WI38 (cell line): ENCODE results near the gene BEAN1.

Experiments used
- H3K4me3 ChIP-seq: 2 replicates; pipeline ENCODE4 v1.5.1; 2011; ENCODE audit warnings: low read depth, mild to moderate bottlenecking, control low read depth, low read length
- TF ChIP-seq, protein P1 (sequence below): IDR thresholded peaks from 2 replicates; pipeline ENCODE4 v1.5.1; 2012; ENCODE audit warnings: low read depth, mild to moderate bottlenecking, control low read depth, low read length

The BEAN1 gene

DNA sequence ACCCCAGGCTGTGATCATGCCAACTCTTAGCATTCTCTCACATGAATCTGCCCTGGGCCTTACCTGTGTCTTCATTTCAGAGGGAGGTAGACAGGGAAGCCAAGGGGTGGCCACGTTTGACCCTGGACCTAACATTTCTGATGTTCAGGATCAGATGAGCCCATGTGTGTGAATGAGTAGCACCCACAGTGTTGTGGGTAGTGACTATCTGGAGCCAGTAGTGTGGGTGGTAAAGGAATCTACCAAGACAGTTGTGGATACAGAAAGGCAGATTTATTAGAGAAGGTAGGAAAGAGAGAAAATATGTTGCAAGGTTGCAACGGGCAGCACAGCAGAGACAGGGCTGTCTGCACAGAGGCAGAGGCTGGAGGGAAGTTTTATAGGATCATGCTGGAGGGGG, 62.3 kb downstream of the BEAN1 start:
- TF ChIP-seq, protein P1, sequence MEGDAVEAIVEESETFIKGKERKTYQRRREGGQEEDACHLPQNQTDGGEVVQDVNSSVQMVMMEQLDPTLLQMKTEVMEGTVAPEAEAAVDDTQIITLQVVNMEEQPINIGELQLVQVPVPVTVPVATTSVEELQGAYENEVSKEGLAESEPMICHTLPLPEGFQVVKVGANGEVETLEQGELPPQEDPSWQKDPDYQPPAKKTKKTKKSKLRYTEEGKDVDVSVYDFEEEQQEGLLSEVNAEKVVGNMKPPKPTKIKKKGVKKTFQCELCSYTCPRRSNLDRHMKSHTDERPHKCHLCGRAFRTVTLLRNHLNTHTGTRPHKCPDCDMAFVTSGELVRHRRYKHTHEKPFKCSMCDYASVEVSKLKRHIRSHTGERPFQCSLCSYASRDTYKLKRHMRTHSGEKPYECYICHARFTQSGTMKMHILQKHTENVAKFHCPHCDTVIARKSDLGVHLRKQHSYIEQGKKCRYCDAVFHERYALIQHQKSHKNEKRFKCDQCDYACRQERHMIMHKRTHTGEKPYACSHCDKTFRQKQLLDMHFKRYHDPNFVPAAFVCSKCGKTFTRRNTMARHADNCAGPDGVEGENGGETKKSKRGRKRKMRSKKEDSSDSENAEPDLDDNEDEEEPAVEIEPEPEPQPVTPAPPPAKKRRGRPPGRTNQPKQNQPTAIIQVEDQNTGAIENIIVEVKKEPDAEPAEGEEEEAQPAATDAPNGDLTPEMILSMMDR, result no peak
- H3K4me3 ChIP-seq, result no peak overlapping the region

DNA sequence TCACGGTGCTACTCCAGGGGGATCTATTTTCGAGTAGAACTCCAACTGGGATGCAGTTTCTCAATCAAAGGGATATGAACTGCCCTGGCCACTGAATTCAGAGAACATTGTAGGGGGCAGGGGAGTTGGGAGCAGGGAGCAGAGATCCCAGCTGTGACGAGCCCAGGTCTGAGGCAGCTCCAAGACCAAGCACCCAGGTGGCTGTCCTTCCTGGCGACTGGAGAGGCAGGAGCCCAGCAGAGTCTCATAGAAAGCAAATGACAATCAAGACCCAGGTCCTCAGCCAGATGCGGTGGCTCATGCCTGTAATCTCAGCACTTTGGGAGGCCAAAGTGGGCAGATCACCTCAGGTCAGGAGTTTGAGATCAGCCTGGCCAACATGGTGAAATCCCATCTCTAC, 62.7 kb downstream of the BEAN1 start:
- TF ChIP-seq, protein P1, result no peak

DNA sequence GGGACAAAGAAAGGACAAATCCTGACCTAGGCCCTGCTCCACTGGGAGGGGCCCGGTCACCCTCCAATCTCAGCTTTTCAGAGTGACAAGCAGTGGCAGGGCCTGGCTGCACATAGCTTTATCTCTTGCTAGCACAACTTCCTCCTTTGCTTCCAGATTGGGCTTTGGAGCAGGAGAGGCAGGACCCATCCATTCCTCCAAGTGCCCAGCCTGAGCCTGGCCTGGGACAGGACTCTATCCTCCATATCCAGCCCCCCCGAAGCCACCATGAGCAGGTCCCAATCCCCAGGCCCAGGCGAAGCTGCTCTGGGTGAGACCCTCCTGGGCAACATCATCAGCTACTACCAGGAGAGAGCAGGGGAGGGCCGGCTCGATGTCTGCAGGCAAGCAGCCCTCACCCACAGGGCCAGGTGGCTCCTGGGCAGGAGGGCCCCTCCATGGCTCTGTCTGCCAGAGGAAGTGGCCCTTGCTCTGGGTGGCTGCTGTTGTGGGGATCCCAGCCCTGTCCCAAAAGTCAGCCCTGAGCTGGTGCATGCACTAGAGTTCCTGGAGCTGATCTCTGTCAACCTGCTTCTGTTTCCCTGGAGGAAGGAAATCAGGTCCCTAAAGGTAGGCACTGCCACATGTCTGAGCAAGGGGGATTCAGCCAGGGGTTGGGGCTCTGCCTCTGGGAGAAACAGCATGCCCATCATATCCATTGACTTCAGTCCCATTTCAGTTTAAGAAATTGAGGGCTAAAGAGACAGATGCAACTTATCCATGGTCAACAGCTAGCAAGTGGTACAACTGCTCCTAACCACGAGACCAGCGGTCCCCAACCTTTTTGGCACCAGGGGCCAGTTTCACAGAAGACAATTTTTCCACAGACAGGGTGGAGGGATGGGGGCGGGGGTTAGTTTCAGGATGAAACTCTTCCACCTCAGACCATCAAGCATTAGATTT, 64.0 kb downstream of the BEAN1 start:
- TF ChIP-seq, protein P1, result no peak
- H3K4me3 ChIP-seq, result no peak overlapping the region

More for the DNA sequence above, 62.7 kb downstream of the BEAN1 start:
- H3K4me3 ChIP-seq, result no peak overlapping the region

DNA sequence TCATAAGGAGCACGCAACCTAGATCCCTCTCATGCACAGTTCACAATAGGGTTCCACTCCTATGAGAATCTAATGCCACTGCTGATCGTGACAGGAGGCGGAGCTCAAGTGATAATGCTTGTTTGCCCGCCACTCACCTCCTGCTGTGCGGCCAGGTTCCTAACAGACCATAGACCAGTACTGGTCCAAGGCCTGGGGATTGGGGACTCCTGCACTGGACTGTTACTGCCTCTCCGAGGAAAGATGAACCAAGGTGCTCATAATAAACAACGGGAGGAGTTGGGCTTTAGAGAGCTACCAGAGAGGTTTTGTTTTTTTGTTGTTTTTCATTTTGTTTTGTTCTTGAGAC, 64.6 kb downstream of the BEAN1 start:
- no peak overlapping the region for H3K4me3 ChIP-seq
- TF ChIP-seq, protein P1, result no peak

DNA sequence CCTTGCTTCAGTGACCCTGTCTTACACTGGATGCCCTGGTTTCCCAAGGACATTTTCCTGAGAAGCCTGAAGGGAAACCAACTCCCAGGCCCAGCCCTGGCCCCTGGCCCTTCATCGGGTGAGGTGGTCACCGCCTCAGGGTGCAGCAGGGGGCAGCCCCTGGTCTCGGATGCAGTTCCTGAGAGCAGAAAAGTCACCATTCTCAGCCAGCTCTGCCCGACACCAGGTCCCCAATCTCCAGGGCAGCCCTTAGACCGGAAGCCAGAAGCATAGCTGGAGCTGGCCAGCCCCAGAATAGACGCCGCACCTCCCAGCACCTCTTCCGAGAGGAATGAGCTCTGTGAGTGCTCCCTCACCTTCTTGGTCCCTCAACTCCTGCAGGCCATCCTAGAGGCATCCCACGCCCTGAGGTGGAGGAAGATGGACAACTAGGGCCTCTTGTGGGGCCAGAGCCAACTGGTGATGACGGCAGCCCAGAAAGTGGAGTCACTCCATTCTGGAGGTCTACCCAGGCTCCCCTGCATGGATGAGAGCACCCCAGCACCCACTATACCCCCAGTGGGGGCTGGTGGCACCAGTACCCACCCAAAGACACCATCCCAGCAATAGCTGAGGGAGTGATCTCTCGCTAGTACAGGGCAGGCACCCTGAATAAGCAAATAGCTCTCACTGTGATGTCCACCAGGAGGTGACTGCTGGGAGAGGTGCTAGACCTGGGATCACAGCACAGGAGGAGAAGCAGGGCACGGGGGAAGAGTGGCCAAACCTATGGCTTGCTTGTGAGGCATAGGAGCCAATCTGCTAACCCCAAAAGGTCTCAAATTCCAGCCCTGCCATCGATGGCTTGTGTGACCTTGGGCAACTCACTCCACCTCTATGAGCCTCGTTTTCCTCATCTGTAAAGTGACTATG, 66.7 kb downstream of the BEAN1 start:
- TF ChIP-seq, protein P1, result no peak
- H3K4me3 ChIP-seq, result no peak overlapping the region

DNA sequence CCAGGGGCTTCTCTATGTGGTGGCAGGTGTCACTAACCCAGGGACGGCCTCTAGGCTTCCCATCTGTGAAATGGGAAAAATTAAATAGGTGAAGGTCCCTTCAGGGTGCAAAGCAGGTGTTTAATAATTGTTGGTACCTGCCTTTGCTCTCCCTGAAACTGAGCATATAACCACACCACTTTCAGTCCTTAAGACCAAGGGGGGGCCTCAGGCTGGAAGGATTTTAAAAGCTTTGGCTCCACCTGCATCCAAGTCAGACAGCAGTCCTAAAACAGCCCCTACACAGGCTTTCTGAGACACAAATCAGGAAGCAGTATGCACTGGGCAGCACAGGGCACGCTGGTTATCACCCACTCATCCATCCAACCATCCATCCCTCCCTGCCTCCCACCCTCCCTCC, 67.8 kb downstream of the BEAN1 start:
- TF ChIP-seq, protein P1, result no peak
- H3K4me3 ChIP-seq, result no peak overlapping the region
